ENCODE results near the gene KRTAP5-2.

DNA sequence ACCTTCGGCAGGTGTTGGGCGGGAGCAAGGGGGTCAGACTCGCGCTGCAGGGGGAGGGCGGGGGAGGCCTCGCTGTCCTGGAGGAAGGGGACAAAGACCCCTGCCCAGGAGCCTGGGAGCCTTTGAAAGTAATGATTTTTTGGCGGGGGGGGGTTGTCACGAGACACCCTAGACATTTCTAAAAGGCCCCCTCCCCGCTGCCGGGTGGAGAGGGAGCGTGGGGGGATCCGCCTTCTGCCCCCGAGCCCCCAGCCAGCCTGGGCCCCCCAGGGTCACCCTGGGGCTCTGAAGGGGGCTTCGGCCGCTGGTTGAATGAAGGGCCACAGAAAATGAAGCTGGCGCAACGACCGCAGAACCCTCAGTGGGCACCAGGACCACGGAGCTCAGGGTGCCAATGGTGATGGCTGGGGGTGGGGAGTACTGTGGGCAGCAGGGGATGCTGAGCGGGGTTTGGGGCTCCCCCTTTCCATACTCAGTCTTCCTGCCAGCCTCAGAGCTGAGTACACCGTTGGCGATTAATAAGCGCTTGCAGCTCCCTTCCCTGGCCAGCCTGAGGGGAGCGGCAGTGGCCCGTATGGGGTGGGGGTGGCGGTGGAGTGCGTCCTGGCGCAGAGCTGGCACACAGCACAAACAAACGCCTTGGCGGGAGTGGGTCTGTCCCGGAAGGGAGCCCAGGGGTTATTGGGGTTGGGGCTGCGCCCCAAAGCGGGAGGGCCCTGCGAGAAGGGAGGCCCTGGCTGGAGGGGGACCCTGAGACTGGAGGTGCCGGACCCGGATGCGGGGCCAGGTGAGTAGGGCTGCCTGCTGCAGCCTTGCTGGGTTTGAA is 24.8 kb downstream of the KRTAP5-2 start:
- TF ChIP-seq CTCF (IDR thresholded peaks at IDR 0.05; ENCODE audit: low read length) (no peak), EZH2 (IDR thresholded peaks at IDR 0.05; ENCODE audit: borderline replicate concordance, low read length) (no peak)

All from OCI-LY1 (cell line).